Measurements from ENCODE around the gene WDR33. TPM values are rescaled to one million over a fixed set of nuclear protein-coding genes. Genes with fewer than 3 reads are reported as not detected.

Gene WDR33
- total and polyA plus RNA-seq, 10 of the 15 experiments (the other 5 are each of a cell fraction or from before 2014, with no cell fraction given) = 29.2 to 73.8 (median 45.6) TPM

DNA sequence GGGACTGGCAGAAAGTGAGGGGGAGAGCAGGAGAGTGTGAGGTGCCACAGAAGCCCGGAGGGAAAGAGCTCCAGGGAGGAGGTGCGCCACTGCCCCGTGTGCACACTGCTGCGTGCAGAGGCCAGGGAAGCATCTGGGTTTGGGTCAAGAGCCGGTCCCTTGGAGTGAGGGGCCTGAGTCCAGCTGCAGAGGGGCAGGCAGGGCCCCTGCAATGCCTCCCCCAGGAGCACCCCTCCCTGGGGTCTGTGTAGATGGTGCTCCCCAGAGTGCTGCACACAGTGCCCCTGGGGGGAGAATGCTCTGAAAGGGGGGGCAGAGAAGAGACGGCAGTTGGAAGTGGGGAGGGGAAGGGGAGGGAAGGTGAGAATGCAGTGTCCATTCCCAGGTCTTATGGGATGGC, 132.0 kb downstream of the WDR33 start (continued):
- no peak for TF ChIP-seq ZNF687 (IDR thresholded peaks at IDR 0.05)
- no peak for TF ChIP-seq SP1 (IDR thresholded peaks at IDR 0.05; ENCODE audit: low read depth, low read length)

GRCh38 chr2:127678531-127678930, 132.4 kb downstream of the WDR33 start:
- H3K27ac ChIP-seq (ENCODE audit: control insufficient read depth, insufficient read depth) = no peak overlapping the region
- ChIA-PET CTCF (no interaction called here), SMC1A (ENCODE audit: uncharacterized antibody, unreplicated experiment) (no interaction called here), POLR2A (no interaction called here), RAD21 (ENCODE audit: unreplicated experiment) (no interaction called here)
- H3K4me1 ChIP-seq (ENCODE audit: control insufficient read depth, insufficient read depth, low read length) = no peaks in the 10 kb centered on the region
- no peak overlapping the region for H2AFZ ChIP-seq (ENCODE audit: control insufficient read depth, low read depth, low read length)
- no TSS peak for BruUV-seq (replicated peaks)
- H3K9ac ChIP-seq (ENCODE audit: control insufficient read depth, insufficient read depth, low read length) = no peak overlapping the region
- no peak for ATAC-seq
- no peak for DNase-seq (ENCODE audit: low read depth, low spot score)
- no peaks in the 10 kb centered on the region for H3K36me3 ChIP-seq (ENCODE audit: control insufficient read depth in 2 of 2, insufficient read depth in 2 of 2, low read length in 1 of 2)
- peaks cover 9 to 15% of the 10 kb centered on the region in 2 experiments for H3K27me3 ChIP-seq (replicated peaks in 1 of 2; ENCODE audit: control insufficient read depth in 2 of 2, insufficient read depth in 2 of 2, low read length in 1 of 2)
- H4K20me1 ChIP-seq (ENCODE audit: control insufficient read depth, insufficient read depth) = 0 out of 2 replicates have a peak, but pooled peaks cover 3% of the 10 kb centered on the region
- no peak overlapping the region for H3K4me2 ChIP-seq (ENCODE audit: control insufficient read depth, insufficient read depth)
- intact Hi-C loops (cut with micrococcal nuclease; ENCODE audit: unreplicated experiment) = no loop called here
- 36% methylated on average over 10 of the region's 10 CpGs for WGBS (ENCODE audit: insufficient coverage, insufficient replicate concordance, low lambda C conversion rate, missing lambda C conversion rate)
- H3K9me3 ChIP-seq (replicated peaks; ENCODE audit: control insufficient read depth, insufficient read depth, low read length) = no peaks in the 10 kb centered on the region
- H3K4me3 ChIP-seq = no peak overlapping the region
- no peak for FAIRE-seq
- in situ Hi-C loops (cut with MboI) = no loop called here
- H3K79me2 ChIP-seq (ENCODE audit: control insufficient read depth, insufficient read depth, low read length) = no peaks in the 10 kb centered on the region
- TF ChIP-seq RELB (IDR thresholded peaks at IDR 0.05; ENCODE audit: low read depth) (no peak), FOXK2 (IDR thresholded peaks at IDR 0.05) (no peak), RAD51 (IDR thresholded peaks at IDR 0.05) (no peak), PAX8 (IDR thresholded peaks at IDR 0.05) (no peak), TCF7 (IDR thresholded peaks at IDR 0.05; ENCODE audit: borderline replicate concordance) (no peak), CREM (IDR thresholded peaks at IDR 0.05; ENCODE audit: low read depth) (no peak), MLLT1 (IDR thresholded peaks at IDR 0.05) (no peak), BCL11A (IDR thresholded peaks at IDR 0.05; ENCODE audit: low read depth, low read length) (no peak), MEF2A (IDR thresholded peaks at IDR 0.05; ENCODE audit: insufficient read depth, low read depth, low read length) (no peak), RAD21 (IDR thresholded peaks at IDR 0.05; ENCODE audit: insufficient read depth, low read depth, low read length) (no peak), RCOR1 (conservative IDR thresholded peaks at IDR 0.05; ENCODE audit: low read depth, low read length) (no peak), SPI1 (IDR thresholded peaks at IDR 0.05; ENCODE audit: borderline replicate concordance, insufficient read depth, low read depth, low read length) (no peak), RB1 (IDR thresholded peaks at IDR 0.05; ENCODE audit: borderline replicate concordance) (no peak)
